Testis (tissue), 3 donors: ENCODE measurements around the gene AGAP1. TPM values are rescaled to one million over a fixed set of nuclear protein-coding genes. Genes with fewer than 3 reads are reported as not detected.

ENCODE experiments used
- DNase-seq: peaks from one replicate; pipeline ENCODE4 v3.0.0-alpha.2; 2019
- H3K27ac ChIP-seq, 2 donors: fragments of 200-600 bp; sonication (generic); one replicate each; pipeline ENCODE4 v1.5.1; 2019
- H3K27me3 ChIP-seq: fragments of 200-600 bp; sonication (generic); one replicate; pipeline ENCODE4 v1.5.1; 2019
- H3K36me3 ChIP-seq: fragments of 200-600 bp; sonication (generic); one replicate; pipeline ENCODE4 v1.5.1; 2017; ENCODE audit warnings: low read depth; ENCODE audit errors: missing control alignments
- H3K4me1 ChIP-seq: fragments of 200-600 bp; sonication (generic); one replicate; pipeline ENCODE4 v1.5.1; 2019
- H3K4me3 ChIP-seq, 2 donors: fragments of 200-600 bp; sonication (generic); one replicate each; pipeline ENCODE4 v1.5.1; 2017 to 2019
- H3K9me3 ChIP-seq: fragments of 200-600 bp; sonication (generic); one replicate; pipeline ENCODE4 v1.5.1; 2017
- POLR2A ChIP-seq: fragments of 450-650 bp; IDR thresholded peaks from one replicate; pipeline ENCODE4 v1.6.1; 2017; ENCODE audit warnings: antibody characterized with exemption, mild to moderate bottlenecking, moderate library complexity
- whole genome bisulfite sequencing, 2 donors: methylation state at CpG; one replicate each; pipeline ENCODE4 v1.1.5; 2018; 5-methylcytosine and 5-hydroxymethylcytosine counted together
- intact Hi-C: fragments of 100-400 bp; cut with DNase I; formaldehyde crosslinking; loops from one replicate; pipeline ENCODE4 v1.15.1; 2023; ENCODE audit warnings: low total_unique reads
- polyA plus RNA-seq: library from polyadenylated mRNA; stranded (reverse); fragments of 350-450 nt; fragmentation: Illumina TruSeq; extraction: RNeasy Lipid Tissue Mini Kit (QIAGEN cat#74804); gene quantifications from one replicate; pipeline ENCODE4 v1.2.3, GENCODE V29; 2014; ENCODE audit warnings: low read depth, low replicate concordance; ENCODE audit not compliant: insufficient read depth
- total RNA-seq, 2 donors: library from RNA; depleted of rRNA; stranded (reverse); fragments of >200 nt; gene quantifications; one replicate each; pipeline ENCODE4 v1.2.3, GENCODE V29; 2016
- TF ChIP-seq, protein P1 (sequence below), 3 experiments: fragments of 450-650 bp in 2 of 3; fragments of 200-600 bp in 1 of 3; sonication (generic) in 1 of 3; IDR thresholded peaks; one replicate each; pipeline ENCODE4 v1.5.1; 2016 to 2019; ENCODE audit warnings: antibody characterized with exemption in 3 of 3, mild to moderate bottlenecking in 2 of 3, moderate library complexity in 1 of 3

Gene AGAP1
- total and polyA plus RNA-seq, 3 donors from 2014 or later = 21.4 to 45.5 (median 40.7) TPM

GRCh38 chr2:235596272-235596671 is 102.4 kb downstream of the AGAP1 start:
- intact Hi-C loops = loop anchor here (5.0 kb wide), 2 partner anchors 76 to 146 kb away; no protein-coding TSS in a partner anchor
- no peak overlapping the region for H3K4me3 ChIP-seq
- no peaks in the 10 kb centered on the region for H3K4me1 ChIP-seq
- WGBS, 2 donors = 96 to 98% methylated on average over 4 of the region's 4 CpGs
- H3K27ac ChIP-seq = no peak overlapping the region
- no peak for TF ChIP-seq POLR2A
- TF ChIP-seq, protein P1, sequence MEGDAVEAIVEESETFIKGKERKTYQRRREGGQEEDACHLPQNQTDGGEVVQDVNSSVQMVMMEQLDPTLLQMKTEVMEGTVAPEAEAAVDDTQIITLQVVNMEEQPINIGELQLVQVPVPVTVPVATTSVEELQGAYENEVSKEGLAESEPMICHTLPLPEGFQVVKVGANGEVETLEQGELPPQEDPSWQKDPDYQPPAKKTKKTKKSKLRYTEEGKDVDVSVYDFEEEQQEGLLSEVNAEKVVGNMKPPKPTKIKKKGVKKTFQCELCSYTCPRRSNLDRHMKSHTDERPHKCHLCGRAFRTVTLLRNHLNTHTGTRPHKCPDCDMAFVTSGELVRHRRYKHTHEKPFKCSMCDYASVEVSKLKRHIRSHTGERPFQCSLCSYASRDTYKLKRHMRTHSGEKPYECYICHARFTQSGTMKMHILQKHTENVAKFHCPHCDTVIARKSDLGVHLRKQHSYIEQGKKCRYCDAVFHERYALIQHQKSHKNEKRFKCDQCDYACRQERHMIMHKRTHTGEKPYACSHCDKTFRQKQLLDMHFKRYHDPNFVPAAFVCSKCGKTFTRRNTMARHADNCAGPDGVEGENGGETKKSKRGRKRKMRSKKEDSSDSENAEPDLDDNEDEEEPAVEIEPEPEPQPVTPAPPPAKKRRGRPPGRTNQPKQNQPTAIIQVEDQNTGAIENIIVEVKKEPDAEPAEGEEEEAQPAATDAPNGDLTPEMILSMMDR (IDR thresholded peaks at IDR 0.05) = no peak
- no peaks in the 10 kb centered on the region for H3K36me3 ChIP-seq
- H3K9me3 ChIP-seq = no peaks in the 10 kb centered on the region
- DNase-seq = no peak
- no peaks in the 10 kb centered on the region for H3K27me3 ChIP-seq

- H3K36me3 ChIP-seq = no peaks in the 10 kb centered on the region
- no peaks in the 10 kb centered on the region for H3K27me3 ChIP-seq
- no peak for DNase-seq
- TF ChIP-seq, protein P1 (IDR thresholded peaks at IDR 0.05) = no peak
- TF ChIP-seq POLR2A = no peak
- H3K9me3 ChIP-seq = no peaks in the 10 kb centered on the region
- H3K27ac ChIP-seq = no peak overlapping the region
- H3K4me3 ChIP-seq = peak overlapping the region in 1 of 2 donors; percentile 21
- 81 to 83% methylated on average over 3 to 5 of the region's 5 CpGs for WGBS, 2 donors
- H3K4me1 ChIP-seq = no peaks in the 10 kb centered on the region
- intact Hi-C loops = loop anchor here (5.0 kb wide), 2 partner anchors 75 to 145 kb away; no protein-coding TSS in a partner anchor
Measured at GRCh38 chr2:235597081-235597615, 103.3 kb downstream of the AGAP1 start.

GRCh38 chr2:235598026-235598425 is 104.2 kb downstream of the AGAP1 start:
- intact Hi-C loops = loop anchor here (5.0 kb wide), 2 partner anchors 74 to 144 kb away; no protein-coding TSS in a partner anchor
- peak overlapping the region; percentile 9 to 21 for H3K4me3 ChIP-seq
- TF ChIP-seq POLR2A = no peak
- TF ChIP-seq, protein P1 (IDR thresholded peaks at IDR 0.05) = no peak
- H3K27me3 ChIP-seq = no peaks in the 10 kb centered on the region
- no peaks in the 10 kb centered on the region for H3K9me3 ChIP-seq
- no peak for DNase-seq
- WGBS, 2 donors = 71 to 93% methylated on average over 19 of the region's 19 CpGs
- no peaks in the 10 kb centered on the region for H3K36me3 ChIP-seq
- H3K27ac ChIP-seq = no peak overlapping the region
- no peaks in the 10 kb centered on the region for H3K4me1 ChIP-seq

DNA sequence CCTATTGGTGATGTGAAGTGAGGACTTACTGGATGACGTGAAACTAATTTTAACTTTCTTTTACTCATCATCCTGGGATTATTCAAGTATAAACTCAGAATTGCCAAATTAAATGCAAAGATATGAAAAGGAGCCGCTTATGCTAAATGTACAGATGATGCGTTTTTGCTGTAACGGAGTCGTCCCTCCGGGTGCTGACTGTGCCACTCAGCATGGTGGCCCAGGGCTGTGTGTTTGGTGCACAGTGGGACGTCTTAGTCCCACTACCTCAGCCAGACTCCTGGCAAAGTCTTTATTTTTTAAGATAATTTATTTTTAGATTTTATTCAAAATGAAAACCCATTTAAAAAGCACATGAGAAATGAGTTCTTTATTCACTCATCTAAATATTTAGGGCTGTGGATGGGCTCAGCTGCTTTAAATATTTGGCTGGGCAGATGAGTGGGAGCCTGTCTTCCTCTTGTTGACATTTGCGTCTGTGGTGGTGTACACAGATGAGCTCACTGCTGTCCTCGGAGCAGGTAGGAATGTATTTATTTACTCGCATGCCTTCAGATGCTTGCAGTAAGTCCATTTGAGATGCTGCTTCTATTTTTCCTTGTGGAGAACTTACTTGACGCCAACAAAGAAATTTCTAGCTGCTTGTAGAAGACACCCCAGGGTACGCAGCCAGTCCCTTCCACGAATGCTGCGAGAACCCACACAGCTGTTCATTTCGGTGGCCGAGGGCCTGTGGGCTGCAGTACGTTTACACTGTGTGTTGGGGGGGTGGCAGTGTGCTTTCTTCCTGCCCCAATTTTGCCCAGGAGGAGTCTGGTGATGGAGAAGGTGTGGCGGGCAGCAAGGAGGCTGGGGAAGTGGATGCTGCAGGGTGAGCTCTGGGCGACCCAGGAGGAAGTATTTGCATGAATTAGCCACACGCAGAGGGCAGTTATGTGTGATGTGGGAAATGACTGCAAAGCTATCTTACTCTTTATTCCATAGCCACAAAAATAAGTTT is 105.0 kb downstream of the AGAP1 start:
- H3K4me1 ChIP-seq = no peaks in the 10 kb centered on the region
- H3K9me3 ChIP-seq = no peaks in the 10 kb centered on the region
- H3K27ac ChIP-seq = no peak overlapping the region
- intact Hi-C loops = loop anchor here (5.0 kb wide), 2 partner anchors 73 to 143 kb away; no protein-coding TSS in a partner anchor
- no peak for DNase-seq
- H3K4me3 ChIP-seq = no peak overlapping the region
- no peak for TF ChIP-seq POLR2A
- TF ChIP-seq, protein P1 (IDR thresholded peaks at IDR 0.05) = no peak
- H3K27me3 ChIP-seq = no peaks in the 10 kb centered on the region
- WGBS, 2 donors = 80 to 88% methylated on average over 18 to 20 of the region's 20 CpGs
- H3K36me3 ChIP-seq = no peaks in the 10 kb centered on the region
